Astrocyte (in vitro differentiated cells and primary cell): Measurements from ENCODE around the gene MARK4.

ENCODE experiments used
- EZH2 ChIP-seq: IDR thresholded peaks from 2 replicates; pipeline ENCODE4 v1.6.1; 2012; ENCODE audit warnings: mild to moderate bottlenecking, low read length, inconsistent platforms; ENCODE audit not compliant: insufficient read depth
- TF ChIP-seq, protein P1 (sequence below): IDR thresholded peaks from 2 replicates; pipeline ENCODE4 v1.5.1; 2011; ENCODE audit warnings: low read depth, mild to moderate bottlenecking, inconsistent platforms, low read length, moderate library complexity; ENCODE audit not compliant: insufficient read depth

- TF ChIP-seq, protein P1, sequence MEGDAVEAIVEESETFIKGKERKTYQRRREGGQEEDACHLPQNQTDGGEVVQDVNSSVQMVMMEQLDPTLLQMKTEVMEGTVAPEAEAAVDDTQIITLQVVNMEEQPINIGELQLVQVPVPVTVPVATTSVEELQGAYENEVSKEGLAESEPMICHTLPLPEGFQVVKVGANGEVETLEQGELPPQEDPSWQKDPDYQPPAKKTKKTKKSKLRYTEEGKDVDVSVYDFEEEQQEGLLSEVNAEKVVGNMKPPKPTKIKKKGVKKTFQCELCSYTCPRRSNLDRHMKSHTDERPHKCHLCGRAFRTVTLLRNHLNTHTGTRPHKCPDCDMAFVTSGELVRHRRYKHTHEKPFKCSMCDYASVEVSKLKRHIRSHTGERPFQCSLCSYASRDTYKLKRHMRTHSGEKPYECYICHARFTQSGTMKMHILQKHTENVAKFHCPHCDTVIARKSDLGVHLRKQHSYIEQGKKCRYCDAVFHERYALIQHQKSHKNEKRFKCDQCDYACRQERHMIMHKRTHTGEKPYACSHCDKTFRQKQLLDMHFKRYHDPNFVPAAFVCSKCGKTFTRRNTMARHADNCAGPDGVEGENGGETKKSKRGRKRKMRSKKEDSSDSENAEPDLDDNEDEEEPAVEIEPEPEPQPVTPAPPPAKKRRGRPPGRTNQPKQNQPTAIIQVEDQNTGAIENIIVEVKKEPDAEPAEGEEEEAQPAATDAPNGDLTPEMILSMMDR, result no peak
- TF ChIP-seq EZH2, result no peak
Measured at GRCh38 chr19:45250216-45250831, 747 bp upstream of the MARK4 start.
